ELF-1 (cell line): ENCODE measurements around the gene SLC8A2.
"Not testable (repeated sequence)": the region's sequence is repeated elsewhere in the genome, so short reads cannot be mapped to it uniquely, and the experiment has no call there.

Experiments
- DNase-seq: peaks from one replicate; pipeline ENCODE4 v3.0.0-alpha.2; 2016; ENCODE audit warnings: low read depth, low spot score

Gene SLC8A2

DNA sequence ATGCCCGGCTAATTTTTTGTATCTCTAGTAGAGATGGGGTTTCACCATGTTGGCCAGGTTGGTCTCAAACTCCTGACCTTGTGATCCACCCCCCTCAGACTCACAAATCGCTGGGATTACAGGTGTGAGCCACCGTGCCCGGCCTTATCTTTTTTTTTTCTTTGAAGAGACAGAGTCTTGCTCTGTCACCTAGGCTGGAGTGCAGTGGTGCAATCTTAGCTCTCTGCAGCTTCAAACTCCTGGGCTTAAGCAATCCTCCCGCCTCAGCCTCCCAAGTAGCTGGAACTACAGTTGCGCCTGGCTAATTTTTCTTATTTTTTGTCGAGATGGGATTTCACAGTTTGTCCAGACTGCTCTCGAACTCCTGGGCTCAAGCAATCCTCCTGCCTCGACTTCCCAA lies 60.0 kb downstream of the SLC8A2 start:
- not testable (repeated sequence) for DNase-seq

DNA sequence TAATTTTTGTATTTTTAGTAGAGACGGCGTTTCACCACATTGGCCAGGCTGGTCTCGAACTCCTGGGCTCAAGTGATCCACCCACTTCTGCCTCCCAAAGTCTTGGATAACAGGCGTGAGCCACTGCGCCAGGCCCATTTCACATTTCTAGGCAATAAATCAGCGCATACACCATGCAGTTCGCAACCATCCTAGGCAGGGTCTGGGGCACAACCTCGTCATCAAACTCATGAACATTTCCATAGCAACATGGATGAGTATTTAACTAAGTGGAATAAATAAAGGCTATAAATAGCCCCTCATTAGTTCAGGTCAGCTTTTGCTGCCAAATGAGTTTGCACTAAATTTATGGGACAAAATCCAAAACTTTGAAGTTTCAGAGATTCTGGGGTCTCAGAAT lies 60.6 kb downstream of the SLC8A2 start:
- no peak for DNase-seq

DNA sequence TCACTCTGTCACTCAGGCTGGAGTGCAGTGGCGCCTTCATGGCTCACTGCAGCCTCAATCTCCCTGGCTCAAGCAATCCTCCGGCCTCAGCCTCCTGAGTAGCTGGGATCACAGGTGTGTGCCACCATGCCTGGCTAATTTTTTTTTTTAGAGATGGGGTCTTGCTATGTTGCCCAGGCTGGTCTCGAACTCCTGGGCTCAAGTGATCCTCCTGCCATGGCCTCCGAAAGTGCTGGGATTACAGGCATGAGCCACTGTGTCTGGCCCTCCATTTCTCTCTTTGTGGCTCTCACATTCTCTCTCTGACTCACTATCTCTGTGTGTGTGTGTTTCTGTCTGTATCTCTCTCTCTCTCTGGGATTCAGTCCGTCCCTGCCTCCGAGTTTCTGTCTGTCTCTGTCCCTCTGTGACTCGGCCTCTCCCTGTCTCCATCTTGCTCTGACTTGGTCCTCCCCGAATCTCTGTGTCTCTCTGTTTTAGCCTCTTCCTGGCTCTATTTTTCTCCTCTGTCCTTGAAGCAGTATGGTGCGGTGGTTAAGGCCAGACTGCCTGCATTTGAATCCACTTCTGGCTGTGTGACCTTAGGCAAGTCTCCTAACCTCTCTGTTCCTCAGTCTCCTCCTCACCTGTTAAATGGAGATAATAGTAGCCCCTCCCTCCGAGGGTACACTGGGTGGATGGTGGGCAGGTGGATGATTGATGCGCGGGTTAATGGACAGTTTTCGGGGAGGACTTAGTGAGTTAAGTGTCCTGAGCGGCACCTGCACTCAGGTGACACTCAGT lies 63.3 kb downstream of the SLC8A2 start:
- no peak for DNase-seq

DNA sequence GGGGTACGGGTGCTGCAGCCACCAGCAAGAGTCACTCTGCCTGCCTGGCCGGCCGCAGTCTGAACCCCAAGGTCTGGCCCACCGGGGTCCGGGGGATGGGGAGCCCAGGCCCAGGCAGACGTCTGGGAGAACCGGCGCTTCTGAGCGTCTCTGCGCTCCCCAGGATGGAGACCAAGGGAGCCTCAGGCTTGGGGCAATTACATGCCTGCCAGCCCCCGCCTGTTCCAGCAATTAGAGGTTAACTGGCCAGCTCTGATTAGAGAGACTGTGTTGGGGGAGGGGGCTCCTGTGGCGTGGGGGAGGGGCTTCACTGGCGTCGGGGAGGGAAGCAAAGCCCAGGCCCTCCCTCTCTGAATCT lies 64.3 kb downstream of the SLC8A2 start:
- peak; percentile 78 for DNase-seq

DNA sequence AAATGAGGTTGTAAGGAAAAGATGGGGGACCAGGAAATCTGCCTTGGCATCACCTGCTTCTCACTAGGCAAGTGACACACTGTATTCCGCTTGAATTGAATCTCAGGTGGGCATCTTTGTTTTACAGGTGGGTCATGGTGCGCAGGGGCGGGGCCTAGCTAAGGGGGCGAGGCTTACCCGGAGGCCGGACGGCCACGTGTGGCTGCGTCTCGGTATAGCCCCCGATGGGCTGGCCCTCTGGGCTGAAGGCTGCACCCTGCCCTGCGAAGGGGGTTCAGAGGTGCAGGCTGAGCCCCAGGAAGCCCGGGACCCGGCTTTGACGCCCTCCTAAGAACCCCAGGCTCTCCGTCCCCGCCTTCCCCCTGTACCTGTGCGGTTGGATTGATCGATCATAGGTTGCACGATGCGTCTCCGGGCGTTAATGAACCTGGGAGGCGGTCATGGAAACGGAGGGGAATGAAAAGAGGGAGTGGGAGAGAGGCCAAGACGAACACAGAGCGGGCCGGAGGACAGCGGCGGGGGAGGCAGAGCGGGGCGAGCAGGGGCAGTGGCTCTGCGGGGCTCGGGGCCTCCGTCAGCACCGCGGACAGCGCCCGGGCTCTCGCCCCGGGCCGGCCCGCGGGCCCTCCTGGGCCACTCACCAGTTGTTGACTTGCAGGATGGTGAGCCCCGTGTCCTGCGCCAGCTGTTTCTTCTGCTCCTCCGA lies 64.8 kb downstream of the SLC8A2 start:
- peak; percentile 86 for DNase-seq

DNA sequence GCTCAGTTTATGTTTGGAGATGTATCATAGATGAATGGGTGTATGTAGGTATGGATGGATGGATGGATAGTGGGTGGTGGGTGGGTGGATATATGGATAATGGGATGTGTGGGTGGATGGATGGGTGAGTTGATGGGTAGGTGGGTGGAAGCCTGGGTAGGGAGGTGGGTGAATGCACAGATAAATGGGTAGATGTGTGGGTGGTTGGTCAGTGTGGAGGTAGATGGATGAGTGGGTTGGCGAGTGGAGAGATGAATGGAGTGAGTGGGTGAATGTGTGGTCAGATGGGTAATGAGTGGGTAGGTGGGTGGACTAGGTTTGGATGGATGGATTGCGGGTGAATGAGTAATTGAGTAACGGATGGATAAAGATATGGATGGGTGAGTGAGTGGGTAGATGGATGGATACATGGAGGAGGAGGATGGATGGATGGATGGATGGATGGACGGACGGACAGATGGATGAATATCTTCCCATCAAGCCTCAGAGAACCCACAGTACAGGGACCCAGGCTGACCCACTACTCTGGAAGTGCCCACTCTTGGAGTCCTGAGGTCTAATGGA lies 65.8 kb downstream of the SLC8A2 start:
- no peak for DNase-seq

DNA sequence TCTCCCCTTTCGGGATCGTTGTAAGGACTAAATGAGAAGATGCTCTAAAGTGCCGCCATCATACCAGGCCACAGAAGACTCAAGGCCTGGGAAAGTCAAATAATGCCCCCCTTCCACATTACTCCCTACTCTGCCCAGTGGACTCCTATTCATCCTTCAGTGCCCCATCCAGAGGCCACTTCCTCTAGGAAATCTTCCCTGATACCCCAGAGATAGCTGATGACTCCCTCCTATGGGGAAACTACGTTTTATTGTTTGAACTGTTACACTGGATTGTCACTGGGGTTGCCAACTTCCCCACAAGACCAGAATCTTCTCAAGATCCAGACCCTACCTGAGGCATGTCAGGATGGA lies 66.5 kb downstream of the SLC8A2 start:
- DNase-seq, result no peak

DNA sequence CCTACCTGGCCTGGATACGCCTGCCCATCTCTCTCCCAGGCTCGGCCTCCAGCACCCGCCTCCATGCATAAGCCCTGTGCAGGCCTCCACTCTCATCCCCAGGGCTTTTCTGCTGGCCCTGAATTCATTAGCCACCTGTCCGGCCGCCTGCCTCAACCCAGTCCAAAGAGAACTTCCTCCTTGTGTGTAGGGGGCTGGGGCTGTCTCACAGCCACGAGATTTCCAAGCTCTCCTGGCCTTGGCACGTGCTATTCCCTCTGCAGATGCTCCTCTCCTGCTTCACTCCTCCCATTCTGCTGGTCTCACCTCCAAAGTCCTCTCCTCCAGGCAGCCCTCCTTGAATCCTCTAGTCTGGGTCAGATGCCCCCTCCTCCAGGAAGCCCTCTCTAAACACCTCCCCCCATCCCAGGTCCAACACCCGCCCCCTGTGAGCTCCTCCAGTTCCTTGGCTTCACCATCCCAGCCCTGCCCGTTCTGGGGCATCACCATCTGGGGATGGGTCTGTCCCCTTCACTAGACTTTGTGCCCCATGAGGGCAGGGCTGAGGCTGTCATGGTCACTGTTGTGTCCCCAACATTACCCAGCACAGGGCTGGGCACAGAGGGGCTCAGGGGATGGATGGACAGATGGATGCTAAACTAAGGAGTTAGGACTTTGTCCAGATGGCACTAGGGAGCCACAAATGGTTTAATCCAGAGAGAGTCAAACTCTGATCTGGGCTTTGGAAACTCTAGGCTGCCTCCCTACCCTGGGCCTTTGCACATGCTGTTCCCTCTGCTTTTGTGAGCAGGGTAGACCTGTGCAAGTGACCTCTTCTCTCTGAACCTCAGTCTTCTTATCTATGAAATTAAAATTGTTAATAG lies 67.1 kb downstream of the SLC8A2 start:
- no peak for DNase-seq

DNA sequence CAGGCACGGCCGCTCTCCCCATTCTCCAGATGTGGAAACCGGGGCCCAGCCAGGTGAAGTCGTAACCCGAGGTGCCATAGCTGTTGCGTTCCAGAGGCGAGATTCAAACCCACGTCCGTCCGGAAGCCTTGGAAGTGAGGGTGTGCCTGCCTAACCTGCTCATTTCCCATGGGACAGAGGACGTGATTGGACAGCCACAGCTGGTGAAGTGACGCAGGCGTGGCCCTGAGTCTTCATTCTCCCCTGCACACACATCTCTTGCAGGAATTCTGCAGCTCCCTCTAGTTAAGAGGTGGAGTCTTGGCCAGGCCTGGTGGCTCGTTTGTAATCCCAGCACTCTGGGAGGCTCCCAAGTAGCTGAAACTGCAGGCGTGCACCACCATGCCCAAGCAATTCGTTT lies 69.2 kb downstream of the SLC8A2 start:
- peak; percentile 17 for DNase-seq

DNA sequence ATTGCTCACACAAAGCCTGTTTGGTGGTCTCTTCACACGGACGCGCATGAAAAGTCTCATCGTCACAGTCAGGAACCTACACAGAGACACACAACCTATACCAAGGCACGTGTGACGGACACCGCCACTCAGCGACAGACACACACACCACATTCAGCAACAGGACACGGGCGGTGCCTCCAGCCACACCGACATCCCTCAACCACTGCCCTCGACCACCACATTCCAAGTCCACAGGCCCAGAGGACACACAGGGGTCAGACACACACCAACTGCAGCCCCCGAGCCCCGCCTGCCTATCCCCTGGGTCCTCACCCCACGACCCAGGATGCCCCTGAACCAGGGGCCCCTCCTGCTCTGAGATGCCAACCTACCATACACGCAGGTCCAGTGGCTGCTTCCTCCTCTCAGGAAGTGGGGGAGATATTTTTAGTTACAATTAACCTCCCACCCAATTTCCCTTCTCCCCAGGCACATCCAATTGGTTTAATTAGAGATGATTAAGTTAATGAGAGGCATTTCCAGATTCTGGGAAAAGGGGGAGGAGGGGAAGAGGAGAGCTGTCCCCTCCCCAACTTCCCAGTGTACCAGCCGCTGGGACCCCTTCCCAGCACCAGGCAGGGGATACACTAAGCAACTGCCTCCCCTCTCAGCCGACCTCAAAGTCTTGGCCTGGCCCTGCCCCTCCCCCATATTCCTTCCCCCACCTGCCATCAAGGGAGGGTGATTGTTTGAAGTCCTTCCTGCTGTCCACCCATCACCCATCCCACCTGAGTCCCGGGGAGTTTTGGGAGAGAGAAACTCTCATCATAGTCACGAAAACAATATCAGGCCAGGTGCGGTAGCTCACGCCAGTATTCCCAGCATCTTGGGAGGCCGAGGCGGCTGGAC lies 72.7 kb downstream of the SLC8A2 start:
- DNase-seq, result peak; percentile 47

DNA sequence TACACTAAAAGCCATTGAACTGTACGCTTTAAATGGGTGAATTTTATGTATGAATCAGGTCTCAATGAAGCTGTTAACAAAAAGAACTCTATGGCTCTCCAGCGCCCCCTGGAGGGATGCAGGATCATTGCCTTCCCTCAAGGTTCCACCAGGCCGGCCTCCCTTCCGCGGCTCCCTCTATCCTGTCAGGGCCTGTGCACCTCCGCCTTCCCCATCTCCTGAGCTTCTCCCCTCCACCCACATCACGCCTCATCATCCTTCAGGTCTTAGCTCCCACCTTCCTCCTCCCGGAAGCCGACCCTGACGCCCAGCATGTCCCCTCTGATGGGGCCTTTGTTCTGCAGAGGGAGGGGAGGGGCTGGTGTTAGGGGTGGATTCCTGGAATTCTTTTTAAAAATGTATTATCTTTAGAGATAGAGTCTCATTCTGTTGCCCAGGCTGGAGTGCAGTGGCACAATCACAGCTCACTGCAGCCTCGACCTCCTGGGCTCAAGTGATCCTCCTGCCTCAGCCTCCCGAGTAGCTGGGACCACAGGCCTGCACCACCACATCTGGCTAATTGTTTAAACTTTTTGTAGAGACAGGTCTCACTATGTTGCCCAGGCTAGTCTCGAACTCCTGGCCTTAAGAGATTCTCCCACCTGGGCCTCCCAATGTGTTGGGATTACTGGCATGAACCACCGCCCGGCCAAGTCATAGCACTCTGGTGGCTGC lies 80.0 kb downstream of the SLC8A2 start:
- peak; percentile 93 for DNase-seq

DNA sequence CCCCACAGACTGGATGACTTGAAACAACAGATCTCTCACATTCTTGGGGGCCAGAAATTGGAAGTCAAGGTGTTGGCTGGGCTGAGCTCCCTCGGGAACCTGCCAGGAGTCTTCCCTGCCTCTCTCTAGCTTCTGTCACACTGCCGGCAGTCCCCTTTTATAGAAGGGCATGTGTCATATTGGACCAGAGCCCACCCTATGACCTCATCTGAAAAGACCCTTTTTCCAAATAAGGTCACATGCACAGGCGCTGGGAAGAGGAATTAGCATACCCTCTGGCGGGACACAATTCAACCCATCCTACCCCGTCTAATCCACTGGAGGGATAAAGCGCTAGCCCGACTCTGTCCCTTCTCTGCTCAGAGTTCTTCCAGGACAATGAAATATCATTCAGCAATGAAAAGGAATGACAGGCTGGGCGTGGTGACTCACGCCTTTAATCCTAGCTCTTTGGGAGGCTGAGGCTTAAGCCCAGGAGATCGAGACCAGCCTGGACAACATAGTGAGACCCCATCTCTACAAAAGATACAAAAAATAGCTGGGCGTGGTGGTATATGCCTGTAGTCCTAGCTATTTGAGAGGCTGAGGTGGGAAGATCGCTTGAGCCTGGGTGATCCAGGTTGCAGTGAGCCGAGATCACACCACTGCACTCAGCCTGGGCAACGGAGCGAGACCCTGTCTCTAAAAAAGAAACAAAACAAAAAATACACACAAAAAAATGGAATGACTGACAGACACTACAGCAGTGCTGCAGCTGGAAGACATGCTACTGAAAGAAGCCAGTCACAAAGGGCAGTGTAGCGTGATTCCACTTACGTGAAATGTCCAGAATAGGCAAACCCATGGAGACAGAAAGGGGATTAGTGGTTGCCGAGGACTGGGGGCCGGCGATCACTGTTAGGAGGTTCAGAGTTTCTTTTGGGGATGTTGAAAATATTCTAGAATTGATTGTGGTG lies 80.9 kb downstream of the SLC8A2 start:
- DNase-seq, result peak; percentile 58

DNA sequence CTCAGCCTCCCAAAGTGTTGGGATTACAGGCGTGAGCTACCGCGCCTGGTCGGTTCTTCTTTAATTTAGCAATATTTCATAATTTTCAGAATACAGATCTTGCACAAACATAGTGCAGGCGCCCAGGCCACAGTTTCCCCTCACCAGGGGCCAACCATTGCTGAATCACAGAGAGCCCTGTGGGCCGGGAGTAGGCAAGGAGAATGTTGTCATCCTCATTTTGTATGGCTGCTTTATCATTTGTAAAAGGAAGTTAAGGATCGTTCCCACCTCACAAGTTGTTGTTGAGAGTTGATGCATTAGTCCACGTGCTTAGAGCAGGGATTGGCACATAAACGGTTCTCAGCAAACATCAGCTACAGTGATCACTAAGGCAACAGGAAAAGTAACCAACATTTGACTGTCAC lies 82.5 kb downstream of the SLC8A2 start:
- DNase-seq, result no peak

DNA sequence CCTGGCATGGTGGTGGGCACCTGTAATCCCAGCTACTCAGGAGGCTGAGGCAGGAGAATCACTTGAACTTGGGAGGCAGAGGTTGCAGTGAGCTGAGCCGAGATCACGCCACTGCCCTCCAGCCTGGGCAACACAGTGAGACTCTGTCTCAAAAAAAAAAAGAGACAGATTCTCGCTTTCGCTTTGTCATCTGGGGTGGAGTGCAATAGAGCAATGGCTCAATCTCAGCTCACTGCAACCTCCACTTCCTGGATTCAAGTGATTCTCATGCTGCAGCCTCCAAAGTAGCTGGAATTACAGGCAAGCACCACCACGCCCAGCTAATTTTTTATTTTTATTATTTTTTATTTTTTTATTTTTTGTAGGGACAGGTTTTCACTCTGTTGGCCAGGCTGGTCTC lies 83.0 kb downstream of the SLC8A2 start:
- not testable (repeated sequence) for DNase-seq

DNA sequence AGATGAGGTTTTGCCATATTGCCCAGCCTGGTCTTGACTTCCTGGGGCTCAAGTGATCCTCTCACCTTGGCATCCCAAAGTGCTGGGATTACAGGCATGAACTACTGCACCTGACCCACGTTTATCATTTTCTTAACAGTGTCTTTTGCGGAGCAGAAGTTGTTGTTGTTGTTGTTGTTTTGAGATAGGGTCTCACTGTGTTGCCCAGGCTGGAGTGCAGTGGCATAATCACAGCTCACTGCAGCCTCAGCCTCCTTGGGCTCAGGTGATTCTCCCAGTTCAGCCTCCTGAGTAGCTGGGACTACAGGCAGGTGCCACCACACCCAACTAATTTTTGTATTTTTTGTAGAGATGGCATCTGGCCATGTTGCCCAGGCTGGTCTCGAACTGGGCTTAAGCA lies 84.1 kb downstream of the SLC8A2 start:
- not testable (repeated sequence) for DNase-seq

DNA sequence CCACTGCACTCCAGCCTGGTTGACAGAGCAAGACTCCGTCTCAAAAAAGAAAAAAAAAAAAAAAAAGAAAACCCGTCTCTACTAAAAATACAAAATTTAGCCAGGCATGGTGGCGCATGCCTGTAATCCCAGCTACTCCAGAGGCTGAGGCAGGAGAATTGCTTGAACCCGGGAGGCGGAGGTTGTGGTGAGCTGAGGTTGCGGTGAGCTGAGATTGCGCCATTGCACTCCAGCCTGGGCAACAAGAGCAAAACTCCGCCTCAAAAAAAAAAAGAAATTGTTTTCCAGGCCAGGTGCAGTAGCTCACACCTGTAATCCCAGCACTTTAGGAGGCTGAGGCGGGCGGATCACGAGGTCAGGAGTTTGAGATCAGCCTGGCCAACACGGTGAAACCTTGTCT lies 85.1 kb downstream of the SLC8A2 start:
- DNase-seq, result not testable (repeated sequence)

DNA sequence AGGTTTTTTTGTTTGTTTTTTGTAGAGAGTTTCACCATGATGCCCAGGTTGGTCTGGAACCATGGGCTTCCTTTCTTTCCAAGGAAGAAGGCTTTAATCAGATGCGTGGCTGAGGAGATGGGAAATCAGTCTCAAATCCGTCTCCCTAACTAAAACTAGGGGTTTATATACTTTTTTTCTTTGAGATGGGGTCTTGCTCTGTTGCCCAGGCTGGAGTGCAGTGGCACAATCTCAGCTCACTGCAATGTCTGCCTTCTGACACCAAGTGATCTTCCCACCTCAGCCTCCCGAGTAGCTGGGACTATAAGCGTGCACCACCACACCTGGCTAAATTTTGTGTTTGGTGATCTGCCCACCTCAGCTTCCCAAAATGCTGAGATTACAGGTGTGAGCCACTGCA lies 87.2 kb downstream of the SLC8A2 start:
- DNase-seq, result not testable (repeated sequence)

DNA sequence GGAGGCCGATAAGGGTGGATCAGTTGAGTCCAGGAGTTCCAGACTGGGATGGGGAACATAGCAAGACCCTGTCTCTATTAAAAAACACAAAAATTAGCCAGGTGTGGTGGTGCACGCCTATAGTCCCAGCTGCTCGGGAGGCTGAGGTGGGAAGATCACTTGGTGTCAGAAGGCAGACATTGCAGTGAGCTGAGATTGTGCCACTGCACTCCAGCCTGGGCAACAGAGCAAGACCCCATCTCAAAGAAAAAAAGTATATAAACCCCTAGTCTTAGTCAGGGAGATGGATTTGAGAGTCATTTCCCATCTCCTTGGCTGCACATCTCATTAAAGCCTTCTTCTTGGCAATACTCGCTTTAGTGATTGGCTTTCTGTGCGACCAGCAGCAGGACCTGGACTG lies 87.8 kb downstream of the SLC8A2 start:
- not testable (repeated sequence) for DNase-seq

DNA sequence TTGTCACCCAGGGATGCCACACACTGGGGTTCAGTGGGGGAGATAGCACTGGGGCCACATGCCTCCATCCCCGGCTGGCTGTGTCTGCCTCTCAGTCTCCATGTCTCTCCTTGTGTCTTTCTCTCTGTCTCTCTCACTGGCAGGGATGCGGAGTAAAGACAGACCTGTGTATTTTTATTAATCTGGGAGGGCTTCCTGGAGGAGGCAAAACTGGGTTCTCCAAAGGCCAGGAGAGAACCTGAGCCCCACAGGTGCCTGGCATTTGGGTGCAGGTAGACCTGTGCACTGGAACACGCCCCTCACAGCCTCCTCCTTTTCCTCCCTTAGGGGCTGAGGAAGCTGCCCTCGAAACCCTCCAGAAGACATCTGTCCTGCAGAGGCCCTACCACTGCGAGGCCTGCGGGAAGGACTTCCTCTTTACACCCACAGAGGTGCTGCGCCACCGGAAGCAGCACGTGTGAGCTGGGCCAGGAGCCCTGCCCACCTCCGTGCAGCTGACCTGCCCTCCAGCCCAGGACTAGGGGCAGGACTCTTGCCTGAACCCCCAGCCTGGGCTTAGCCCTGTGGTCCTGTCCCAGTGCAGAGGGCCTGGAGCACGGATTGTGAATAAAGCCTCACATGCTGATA lies 89.9 kb downstream of the SLC8A2 start:
- DNase-seq, result no peak
